Measurements from ENCODE around the gene EDN3. TPM values are rescaled to one million over a fixed set of nuclear protein-coding genes. Genes with fewer than 3 reads are reported as not detected.

EDN3 gene
- total RNA-seq, 1 experiment from 2014 or later = 97.6 TPM

DNA sequence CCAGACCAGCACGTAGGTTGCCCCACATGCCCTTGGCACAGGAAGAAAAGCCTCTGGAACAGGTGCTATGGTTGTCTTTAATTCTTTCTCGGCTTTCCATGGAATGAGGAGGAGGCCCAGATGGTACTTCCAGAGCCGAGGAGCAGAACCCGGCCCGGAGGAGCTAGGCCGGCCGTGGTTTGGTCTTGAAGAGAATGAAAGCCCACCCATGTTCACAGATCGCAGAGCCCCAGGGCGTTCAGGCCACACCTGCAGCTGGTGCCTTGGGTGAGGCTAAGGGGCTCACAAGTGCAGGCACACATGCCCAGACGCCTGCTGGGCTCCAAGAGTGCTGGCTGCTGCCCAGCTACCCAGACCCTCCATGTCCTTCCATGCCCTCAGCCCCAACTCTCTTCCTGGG is 20.0 kb downstream of the EDN3 start:
- no peak for DNase-seq
- Histone ChIP-seq H3K36me3 (peaks cover 18% of the 10 kb centered on the region), H3K27ac (no peak overlapping the region), H3K4me1 (peaks cover 43% of the 10 kb centered on the region), H3K4me3 (no peak overlapping the region), H3K27me3 (no peaks in the 10 kb centered on the region), H3K9me3 (replicated peaks) (peaks cover 4% of the 10 kb centered on the region; the same call in 1 of the 2 replicates)

DNA sequence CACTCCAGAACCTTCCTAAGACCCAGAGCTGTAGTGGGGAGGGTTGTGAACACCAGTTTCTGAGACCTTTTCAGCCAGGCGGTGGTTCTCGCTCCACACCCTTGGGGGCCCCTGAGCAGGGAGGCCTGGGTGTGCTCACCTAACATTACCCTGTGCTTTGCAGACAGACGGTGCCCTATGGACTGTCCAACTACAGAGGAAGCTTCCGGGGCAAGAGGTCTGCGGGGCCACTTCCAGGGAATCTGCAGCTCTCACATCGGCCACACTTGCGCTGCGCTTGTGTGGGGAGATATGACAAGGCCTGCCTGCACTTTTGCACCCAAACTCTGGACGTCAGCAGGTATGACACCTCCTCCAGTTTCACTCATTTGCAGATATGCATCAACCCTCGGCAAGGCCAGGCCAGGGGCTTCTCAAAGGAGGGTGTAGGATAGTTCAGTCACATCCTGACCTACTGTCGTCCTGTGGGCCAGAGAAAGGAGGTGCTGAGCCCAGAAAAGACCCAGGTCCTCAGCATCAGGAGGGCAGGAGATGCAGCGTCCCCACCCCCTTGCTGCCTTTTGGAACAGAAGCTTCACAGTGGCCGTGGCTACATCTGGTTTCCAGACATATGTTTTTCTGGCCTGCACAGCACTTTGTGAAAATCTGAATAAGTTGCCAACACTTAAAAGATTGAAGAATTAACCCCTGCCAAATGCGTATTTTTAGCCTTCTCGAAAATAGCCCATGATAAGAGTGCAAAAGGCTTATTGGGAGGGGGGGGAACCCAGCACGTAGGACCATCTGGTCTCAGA is 20.6 kb downstream of the EDN3 start:
- Histone ChIP-seq H3K4me3 (no peak overlapping the region), H3K27me3 (no peaks in the 10 kb centered on the region), H3K4me1 (peaks cover 37% of the 10 kb centered on the region), H3K9me3 (replicated peaks) (peaks cover 4% of the 10 kb centered on the region; the same call in 1 of the 2 replicates), H3K36me3 (peaks cover 18% of the 10 kb centered on the region), H3K27ac (no peak overlapping the region)
- DNase-seq = no peak

DNA sequence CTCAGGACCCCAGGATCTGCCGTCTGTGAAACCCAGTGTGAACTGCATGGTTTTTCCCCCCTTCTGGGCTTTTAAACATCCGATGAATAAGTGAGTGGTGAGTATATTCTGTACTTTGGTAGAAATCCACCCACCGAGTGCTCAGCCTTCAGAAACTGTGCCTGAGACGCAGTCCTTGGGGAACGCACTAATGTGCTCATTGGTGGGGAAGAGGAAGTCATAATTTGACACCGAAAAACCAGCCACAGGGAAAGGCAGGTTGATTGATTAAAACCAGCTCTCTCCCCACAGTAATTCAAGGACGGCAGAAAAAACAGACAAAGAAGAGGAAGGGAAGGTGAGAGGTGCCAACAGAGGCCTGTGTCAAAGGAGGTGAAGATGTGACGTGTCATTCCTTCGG is 21.7 kb downstream of the EDN3 start:
- H3K4me1 ChIP-seq = peaks cover 27% of the 10 kb centered on the region
- H3K4me3 ChIP-seq = no peak overlapping the region
- H3K27ac ChIP-seq = no peak overlapping the region
- H3K27me3 ChIP-seq = no peaks in the 10 kb centered on the region
- DNase-seq = no peak
- peaks cover 4% of the 10 kb centered on the region; the same call in 1 of the 2 replicates for H3K9me3 ChIP-seq (replicated peaks)
- peaks cover 18% of the 10 kb centered on the region for H3K36me3 ChIP-seq

GRCh38 chr20:59322585-59323454 is 22.4 kb downstream of the EDN3 start:
- peaks cover 20% of the 10 kb centered on the region for H3K4me1 ChIP-seq
- no peaks in the 10 kb centered on the region for H3K9me3 ChIP-seq (replicated peaks)
- H3K27me3 ChIP-seq = no peaks in the 10 kb centered on the region
- DNase-seq = no peak
- H3K36me3 ChIP-seq = peaks cover 12% of the 10 kb centered on the region
- no peak overlapping the region for H3K4me3 ChIP-seq
- no peak overlapping the region for H3K27ac ChIP-seq

GRCh38 chr20:59323731-59324130 is 23.3 kb downstream of the EDN3 start:
- H3K27ac ChIP-seq = peak overlapping the region; percentile 8; the same call in 1 of the 2 replicates
- no peak overlapping the region for H3K4me3 ChIP-seq
- no peak for DNase-seq
- peaks cover 17% of the 10 kb centered on the region for H3K4me1 ChIP-seq
- H3K36me3 ChIP-seq = peaks cover 10% of the 10 kb centered on the region
- H3K27me3 ChIP-seq = no peaks in the 10 kb centered on the region
- peaks cover 5% of the 10 kb centered on the region; the same call in 1 of the 2 replicates for H3K9me3 ChIP-seq (replicated peaks)

- Histone ChIP-seq H3K9me3 (replicated peaks) (peaks cover 5% of the 10 kb centered on the region; the same call in 1 of the 2 replicates), H3K4me1 (peaks cover 17% of the 10 kb centered on the region), H3K36me3 (peaks cover 10% of the 10 kb centered on the region), H3K27me3 (no peaks in the 10 kb centered on the region), H3K27ac (peak overlapping the region; percentile 8; the same call in 1 of the 2 replicates), H3K4me3 (no peak overlapping the region)
- peak; percentile 48 to 80 for DNase-seq
Measured at GRCh38 chr20:59324521-59325141, 24.2 kb downstream of the EDN3 start.

DNA sequence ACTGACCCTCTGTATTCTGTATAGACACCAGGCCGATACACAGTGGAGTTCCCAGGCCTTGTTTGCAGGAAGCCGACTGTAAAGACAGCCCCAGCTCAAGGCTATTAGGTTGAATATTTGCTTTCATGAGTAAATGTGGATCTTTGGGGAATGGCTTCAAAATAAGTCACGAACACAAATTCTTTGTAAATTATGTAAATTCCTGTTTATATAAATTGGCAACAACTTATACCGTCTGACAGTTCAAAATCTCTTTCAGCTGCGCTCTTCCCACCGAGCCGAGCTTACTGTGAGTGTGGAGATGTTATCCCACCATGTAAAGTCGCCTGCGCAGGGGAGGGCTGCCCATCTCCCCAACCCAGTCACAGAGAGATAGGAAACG is 24.7 kb downstream of the EDN3 start:
- DNase-seq = no peak
- Histone ChIP-seq H3K27ac (peak overlapping the region; percentile 8; the same call in 1 of the 2 replicates), H3K36me3 (peaks cover 10% of the 10 kb centered on the region), H3K4me1 (peaks cover 17% of the 10 kb centered on the region), H3K27me3 (no peaks in the 10 kb centered on the region), H3K4me3 (no peak overlapping the region), H3K9me3 (replicated peaks) (peaks cover 5% of the 10 kb centered on the region; the same call in 1 of the 2 replicates)

- no peak for DNase-seq
- H3K36me3 ChIP-seq = peaks cover 7% of the 10 kb centered on the region
Measured at GRCh38 chr20:59326188-59326587, 25.8 kb downstream of the EDN3 start.

GRCh38 chr20:59328071-59328470 is 27.7 kb downstream of the EDN3 start:
- H3K27me3 ChIP-seq = no peaks in the 10 kb centered on the region
- H3K9me3 ChIP-seq (replicated peaks) = peaks cover 5% of the 10 kb centered on the region; the same call in 1 of the 2 replicates
- H3K4me3 ChIP-seq = no peak overlapping the region
- DNase-seq = no peak
- H3K36me3 ChIP-seq = no peaks in the 10 kb centered on the region
- H3K27ac ChIP-seq = no peak overlapping the region
- H3K4me1 ChIP-seq = peaks cover 26% of the 10 kb centered on the region

More at GRCh38 chr20:59326188-59326587, 25.8 kb downstream of the EDN3 start:
- peaks cover 5% of the 10 kb centered on the region; the same call in 1 of the 2 replicates for H3K9me3 ChIP-seq (replicated peaks)
- H3K27me3 ChIP-seq = no peaks in the 10 kb centered on the region
- H3K4me3 ChIP-seq = no peak overlapping the region
- no peak overlapping the region for H3K27ac ChIP-seq
- peaks cover 21% of the 10 kb centered on the region for H3K4me1 ChIP-seq

- DNase-seq = no peak
- Histone ChIP-seq H3K9me3 (replicated peaks) (peaks cover 5% of the 10 kb centered on the region; the same call in 1 of the 2 replicates), H3K27ac (no peak overlapping the region), H3K36me3 (no peaks in the 10 kb centered on the region), H3K4me1 (peaks cover 40% of the 10 kb centered on the region), H3K27me3 (no peaks in the 10 kb centered on the region), H3K4me3 (no peak overlapping the region)
Measured at GRCh38 chr20:59331721-59332329, 31.4 kb downstream of the EDN3 start.

GRCh38 chr20:59333260-59333845 is 32.9 kb downstream of the EDN3 start:
- Histone ChIP-seq H3K4me3 (no peak overlapping the region), H3K4me1 (peaks cover 44% of the 10 kb centered on the region), H3K9me3 (replicated peaks) (no peaks in the 10 kb centered on the region; the same call in 1 of the 2 replicates), H3K27me3 (no peaks in the 10 kb centered on the region), H3K27ac (peak overlapping the region; percentile 96), H3K36me3 (no peaks in the 10 kb centered on the region)
- DNase-seq = peak in 1 of 2 experiments; percentile 59

DNA sequence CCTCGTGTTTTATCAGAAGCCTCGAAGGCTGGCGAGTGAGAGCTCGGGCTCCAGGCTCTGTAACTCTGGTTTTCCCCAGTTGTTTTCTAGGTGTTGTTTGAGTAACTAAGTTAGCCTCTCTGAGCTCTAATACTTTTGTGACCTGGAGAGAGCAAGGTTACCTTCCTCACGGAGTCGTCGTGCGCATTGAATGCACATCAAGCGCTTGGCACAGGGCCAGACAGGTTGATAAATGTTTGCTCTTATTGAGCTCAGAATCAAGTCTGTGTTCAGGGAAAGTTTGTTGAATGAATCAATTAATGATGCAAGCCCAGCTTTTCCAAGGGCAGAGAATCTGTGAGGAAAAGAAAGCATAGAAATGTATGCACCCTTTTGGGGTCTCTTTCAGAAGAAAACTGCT is 33.5 kb downstream of the EDN3 start:
- peaks cover 44% of the 10 kb centered on the region for H3K4me1 ChIP-seq
- peak overlapping the region; percentile 96 for H3K27ac ChIP-seq
- no peaks in the 10 kb centered on the region for H3K27me3 ChIP-seq
- H3K9me3 ChIP-seq (replicated peaks) = no peaks in the 10 kb centered on the region
- no peak overlapping the region for H3K4me3 ChIP-seq
- no peaks in the 10 kb centered on the region for H3K36me3 ChIP-seq
- DNase-seq = peak in 1 of 2 experiments; percentile 47

DNA sequence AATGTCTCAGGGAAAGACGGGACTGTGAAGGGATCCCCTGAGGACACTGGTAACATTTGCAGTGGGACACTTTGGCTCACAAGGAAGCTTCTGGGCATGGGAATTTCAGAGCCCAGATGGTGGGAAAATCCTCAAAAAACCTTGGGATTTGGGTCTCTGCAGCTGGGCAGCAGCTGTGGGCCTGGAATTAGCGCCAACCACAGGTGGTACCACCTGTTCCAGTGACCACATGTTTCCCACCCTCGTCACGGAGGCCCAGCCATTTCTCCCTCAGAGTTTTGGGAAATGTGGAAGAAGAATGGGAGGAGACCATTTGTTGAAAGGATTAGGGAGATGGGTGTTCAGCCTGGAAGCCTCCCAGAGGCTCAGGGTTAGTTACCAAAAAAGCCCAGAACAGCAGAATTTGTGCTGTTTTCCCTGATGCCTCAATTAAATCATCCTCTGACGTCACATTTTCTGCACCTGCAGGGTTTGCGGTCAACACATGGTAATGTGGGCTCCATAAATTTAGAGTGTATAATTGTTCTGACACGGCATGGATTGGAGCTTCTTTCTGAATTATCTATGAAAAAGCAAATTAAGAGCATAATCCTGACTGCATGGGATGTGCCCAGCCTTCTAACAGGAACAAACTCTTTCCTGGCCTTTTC is 34.4 kb downstream of the EDN3 start:
- peak; percentile 100 for DNase-seq

More for the DNA sequence above, 34.4 kb downstream of the EDN3 start:
- Histone ChIP-seq H3K9me3 (replicated peaks) (no peaks in the 10 kb centered on the region), H3K27me3 (no peaks in the 10 kb centered on the region), H3K27ac (peak overlapping the region; percentile 96), H3K4me1 (peaks cover 50% of the 10 kb centered on the region), H3K4me3 (no peak overlapping the region), H3K36me3 (no peaks in the 10 kb centered on the region)
